Heart left ventricle (tissue), 16 donors: ENCODE data around the gene DPY19L1. TPM values are rescaled to one million over a fixed set of nuclear protein-coding genes. Genes with fewer than 3 reads are reported as not detected.

Experiments used
- ATAC-seq, 4 donors: fragments of 200-7000 bp; cut with Tn5 transposase; one replicate each; pipeline ENCODE4 v1.9.1; 2020 to 2022; ENCODE audit warnings: moderate library complexity in 4 of 4, mild to moderate bottlenecking in 3 of 4, moderate number of reproducible peaks in 1 of 4
- DNase-seq, 5 donors: peaks; one replicate each; pipeline ENCODE4 v3.0.0-alpha.2; 2020
- H3K27ac ChIP-seq, 12 donors: fragments of 200-600 bp; sonication (generic) in 4 of 12; one replicate each; pipeline versions ENCODE4 v1.5.0 to v1.8.0; 2016 to 2022; ENCODE audit warnings: mild to moderate bottlenecking in 2 of 12
- H3K27me3 ChIP-seq, 9 donors: fragments of 200-600 bp; sonication (generic) in 2 of 9; one replicate each; pipeline versions ENCODE4 v1.5.1 to v1.8.0; 2016 to 2022; ENCODE audit warnings: mild to moderate bottlenecking in 3 of 9
- H3K36me3 ChIP-seq, 9 donors: fragments of 200-600 bp; sonication (generic) in 2 of 9; one replicate each; pipeline versions ENCODE4 v1.5.0 to v1.8.0; 2018 to 2022; ENCODE audit warnings: mild to moderate bottlenecking in 2 of 9
- H3K4me1 ChIP-seq, 12 donors: fragments of 200-600 bp; sonication (generic) in 4 of 12; one replicate each; pipeline versions ENCODE4 v1.5.0 to v1.8.0; 2016 to 2022; ENCODE audit warnings: mild to moderate bottlenecking in 3 of 12
- H3K4me3 ChIP-seq, 12 donors: fragments of 200-600 bp; sonication (generic) in 4 of 12; one replicate each; pipeline versions ENCODE4 v1.5.0 to v1.8.0; 2017 to 2022; ENCODE audit warnings: mild to moderate bottlenecking in 9 of 12, moderate library complexity in 4 of 12
- H3K9me3 ChIP-seq, 12 donors: fragments of 200-600 bp; sonication (generic) in 4 of 12; one replicate each; pipeline versions ENCODE4 v1.5.0 to v1.8.0; 2016 to 2022; ENCODE audit warnings: mild to moderate bottlenecking in 1 of 12
- CTCF ChIP-seq, 12 donors: fragments of 200-600 bp; sonication (generic) in 4 of 12; IDR thresholded peaks; one replicate each; pipeline versions ENCODE4 v1.5.0 to v1.8.0; 2018 to 2022; ENCODE audit warnings: antibody characterized with exemption in 12 of 12, mild to moderate bottlenecking in 5 of 12
- POLR2A ChIP-seq, 2 donors: fragments of 450-650 bp; IDR thresholded peaks; one replicate each; pipeline ENCODE4 v1.6.1; 2017; ENCODE audit warnings: antibody characterized with exemption in 2 of 2, mild to moderate bottlenecking in 2 of 2, moderate library complexity in 2 of 2
- WGBS, 4 donors: extraction: QIAGEN DNeasy Blood & Tissue Kit in 2 of 4; methylation state at CpG; one replicate each; pipeline versions ENCODE4 v1.1.5 to v1.1.7; 2013 to 2018; 5-methylcytosine and 5-hydroxymethylcytosine counted together
- intact Hi-C, 10 donors: fragments of 100-400 bp; cut with DNase I; formaldehyde crosslinking; loops; one replicate each; pipeline versions ENCODE4 v1.11.1 to v1.14.2; 2022
- polyA plus RNA-seq, 2 donors: library from polyadenylated mRNA; stranded (reverse); fragments of 200-250 nt; gene quantifications; one replicate each; pipeline ENCODE4 v1.2.3, GENCODE V29; 2013
- total RNA-seq, 9 donors: library from RNA; depleted of rRNA in 2 of 9; stranded (reverse); fragments of >200 nt in 2 of 9; fragmentation: NEBNext Ultra II Directional in 3 of 9; extraction: Animal tissue kit (Norgen Biotek cat#: 25700) in 3 of 9; gene quantifications; one replicate each; pipeline versions ENCODE4 v1.1.0 to v1.2.4, GENCODE V29; 2016 to 2023
- donor health status: ischemic (EF 13 %, LVEDD 7.1; RV severe dilation, severe dysfunction).
- donor health status: healthy with polysubstance abuse.
- donor health status: DM: no; HTN: yes; CAD: no.
- donor health status: DM: no; HTN: no; CAD: no.
- donor health status: ischemic (EF 25% LVEDD 6.9; RV normal size, moderate dysfunction).
- donor health status: ischemic (EF 25% LVEDD 5.7; RV mildly dilated, moderate dysfunction).
- donor health status: healthy.
- donor health status: DM: yes; HTN: yes; CAD: no.
- donor health status: ischemic (EF 35%, LVEDD 5.7; RV mildly dilated, moderate dysfunction).
- donor health status: nonischemic (EF 11% LVEDD 7.7; RV severe dilation, severe dysfunction).
- donor health status: DM: yes; HTN: yes; CAD: no.
- donor health status: PGD.
- donor health status: ischemic (EF 29% LVEDD 5.4; RV normal size, mild dysfunction).
- donor health status: nonischemic (EF 23%, LVEDD 6.1; RV moderate dilation, normal function).

The DPY19L1 gene
- total and polyA plus RNA-seq, 11 donors: 7.7 to 34.4 (median 22.8) TPM

- Histone ChIP-seq H3K27me3 (no peaks in the 10 kb centered on the region), H3K4me3 (no peak overlapping the region), H3K36me3 (peaks cover 0 to 18% (median 13%) of the 10 kb centered on the region in 9 donors), H3K9me3 (no peaks in the 10 kb centered on the region), H3K4me1 (peaks cover 0 to 13% (median under 1%) of the 10 kb centered on the region in 12 donors), H3K27ac (no peak overlapping the region)
- no peak for DNase-seq
- no peak for ATAC-seq
- intact Hi-C loops: loop anchor here in 1 of 10 donors (5.0 kb wide), 1 partner anchor 198 kb away; no protein-coding TSS in a partner anchor
- WGBS, 4 donors: 62 to 72% (median 64%) methylated on average over 3 of the region's 3 CpGs
- TF ChIP-seq POLR2A (IDR thresholded peaks at IDR 0.05) (no peak), CTCF (IDR thresholded peaks at IDR 0.05) (no peak)
Measured at GRCh38 chr7:35019801-35020200, 17.5 kb downstream of the DPY19L1 start.

GRCh38 chr7:35019179-35019729 lies 18.0 kb downstream of the DPY19L1 start:
- Histone ChIP-seq H3K27ac (no peak overlapping the region), H3K36me3 (peaks cover 0 to 24% (median 13%) of the 10 kb centered on the region in 9 donors), H3K27me3 (no peaks in the 10 kb centered on the region), H3K4me1 (peaks cover 0 to 8% (median 0%) of the 10 kb centered on the region in 12 donors), H3K9me3 (no peaks in the 10 kb centered on the region), H3K4me3 (no peak overlapping the region)
- ATAC-seq: no peak
- no peak for DNase-seq
- no peak for TF ChIP-seq POLR2A (IDR thresholded peaks at IDR 0.05)
- TF ChIP-seq CTCF (IDR thresholded peaks at IDR 0.05): no peak
- 75 to 80% (median 78%) methylated on average over 2 of the region's 2 CpGs for WGBS, 4 donors
- intact Hi-C loops: no loop called here

- no peak overlapping the region for H3K4me3 ChIP-seq
- no peaks in the 10 kb centered on the region for H3K27me3 ChIP-seq
- WGBS, 4 donors: 70 to 87% (median 85%) methylated on average over 1 of the region's 1 CpG
- H3K9me3 ChIP-seq: no peaks in the 10 kb centered on the region
- peaks cover 0 to 60% (median 20%) of the 10 kb centered on the region in 9 donors for H3K36me3 ChIP-seq
- intact Hi-C loops: no loop called here
- ATAC-seq (no peak), DNase-seq (no peak)
- peaks cover 0 to 3% (median 0%) of the 10 kb centered on the region in 12 donors for H3K4me1 ChIP-seq
- TF ChIP-seq POLR2A (IDR thresholded peaks at IDR 0.05) (no peak), CTCF (IDR thresholded peaks at IDR 0.05) (no peak)
- H3K27ac ChIP-seq: no peak overlapping the region
Measured at GRCh38 chr7:35015346-35015859, 21.9 kb downstream of the DPY19L1 start.

- TF ChIP-seq CTCF (IDR thresholded peaks at IDR 0.05) (no peak), POLR2A (IDR thresholded peaks at IDR 0.05) (no peak)
- peaks cover 0 to 63% (median 20%) of the 10 kb centered on the region in 9 donors for H3K36me3 ChIP-seq
- WGBS, 4 donors: 96 to 99% (median 97%) methylated on average over 3 of the region's 3 CpGs
- H3K4me3 ChIP-seq: no peak overlapping the region
- ATAC-seq (no peak), DNase-seq (no peak)
- H3K9me3 ChIP-seq: no peaks in the 10 kb centered on the region
- H3K27me3 ChIP-seq: no peaks in the 10 kb centered on the region
- intact Hi-C loops: no loop called here
- H3K4me1 ChIP-seq: peaks cover 0 to 3% (median 0%) of the 10 kb centered on the region in 12 donors
- no peak overlapping the region for H3K27ac ChIP-seq
Measured at GRCh38 chr7:35012160-35012559, 25.1 kb downstream of the DPY19L1 start.
